ENCODE data around the gene USP48. TPM values are rescaled to one million over a fixed set of nuclear protein-coding genes. Genes with fewer than 3 reads are reported as not detected.

Gene USP48
- total and polyA plus RNA-seq, 10 of the 15 experiments (the other 5 are each of a cell fraction or from before 2014, with no cell fraction given) = 21.2 to 115 (median 75.5) TPM

- H3K27ac ChIP-seq (ENCODE audit: control insufficient read depth, insufficient read depth) = no peak overlapping the region
- 93% methylated on average over 3 of the region's 3 CpGs for WGBS (ENCODE audit: insufficient coverage, insufficient replicate concordance, low lambda C conversion rate, missing lambda C conversion rate)
- RAD21 ChIA-PET (ENCODE audit: unreplicated experiment) = no interaction called here
- H3K9ac ChIP-seq (ENCODE audit: control insufficient read depth, insufficient read depth, low read length) = no peak overlapping the region
- intact Hi-C loops (cut with micrococcal nuclease; ENCODE audit: unreplicated experiment) (no loop called here), in situ Hi-C loops (cut with MboI) (loop anchor here (25.0 kb wide), 1 partner anchor 962 kb away; no protein-coding TSS in a partner anchor)
- DNase-seq (ENCODE audit: low read depth, low spot score) = no peak
- SMC1A ChIA-PET (ENCODE audit: uncharacterized antibody, unreplicated experiment) = interaction anchor here (1.0 to 1.6 kb wide), 3 partner anchors 17 to 158 kb away, joined by 3 to 8 read pairs (median 3); no protein-coding TSS in a partner anchor
- no peak overlapping the region for H2AFZ ChIP-seq (ENCODE audit: control insufficient read depth, low read depth, low read length)
- H3K4me1 ChIP-seq (ENCODE audit: control insufficient read depth, insufficient read depth, low read length) = no peaks in the 10 kb centered on the region
- CTCF ChIA-PET = interaction anchor here (1.7 kb wide), 1 partner anchor 57 kb away, joined by 3 read pairs; no protein-coding TSS in a partner anchor
- H4K20me1 ChIP-seq (ENCODE audit: control insufficient read depth, insufficient read depth) = no peaks in the 10 kb centered on the region
- POLR2A ChIA-PET = interaction anchor here (0.7 kb wide), 1 partner anchor 10 kb away, joined by 3 read pairs; no protein-coding TSS in a partner anchor
- no peaks in the 10 kb centered on the region for H3K9me3 ChIP-seq (replicated peaks; ENCODE audit: control insufficient read depth, insufficient read depth, low read length)
- no peak for TF ChIP-seq FOXK2 (IDR thresholded peaks at IDR 0.05)
- TF ChIP-seq MAX (IDR thresholded peaks at IDR 0.05; ENCODE audit: low read depth, low read length) = no peak
- TF ChIP-seq SUZ12 (IDR thresholded peaks at IDR 0.05; ENCODE audit: unreplicated experiment) = no peak
- TF ChIP-seq CEBPB (IDR thresholded peaks at IDR 0.05; ENCODE audit: borderline replicate concordance in 1 of 2, low read depth in 2 of 2, low read length in 2 of 2) = no peak
- no peak for TF ChIP-seq SKIL (IDR thresholded peaks at IDR 0.05; ENCODE audit: low read depth, poor library complexity, severe bottlenecking)
- TF ChIP-seq ZBTB33 (IDR thresholded peaks at IDR 0.05) = no peak
- TF ChIP-seq PKNOX1 (IDR thresholded peaks at IDR 0.05) = no peak
- TF ChIP-seq BCL3 (IDR thresholded peaks at IDR 0.05; ENCODE audit: borderline replicate concordance, insufficient read depth, low read depth, low read length, poor library complexity, severe bottlenecking) = no peak
- no peak for TF ChIP-seq SMARCA5 (IDR thresholded peaks at IDR 0.05)
- TF ChIP-seq PAX5 (IDR thresholded peaks at IDR 0.05; ENCODE audit: borderline replicate concordance, low read depth, low read length) = no peak
- no peak for TF ChIP-seq ZZZ3 (IDR thresholded peaks at IDR 0.05; ENCODE audit: control insufficient read depth, insufficient read length, low read depth)
- no peak for TF ChIP-seq KDM1A (IDR thresholded peaks at IDR 0.05; ENCODE audit: borderline replicate concordance)
- peaks cover 11 to 39% of the 10 kb centered on the region in 2 experiments for H3K36me3 ChIP-seq (ENCODE audit: control insufficient read depth in 2 of 2, insufficient read depth in 2 of 2, low read length in 1 of 2)
- no peak for ATAC-seq
- H3K4me2 ChIP-seq (ENCODE audit: control insufficient read depth, insufficient read depth) = no peak overlapping the region
- no peak overlapping the region for H3K4me3 ChIP-seq
- no peak for FAIRE-seq
- no peaks in the 10 kb centered on the region for H3K27me3 ChIP-seq (replicated peaks in 1 of 2; ENCODE audit: control insufficient read depth in 2 of 2, insufficient read depth in 2 of 2, low read length in 1 of 2)
- BruUV-seq (replicated peaks) = no TSS peak
- peaks cover 1% of the 10 kb centered on the region; the same call in 1 of the 2 replicates for H3K79me2 ChIP-seq (ENCODE audit: control insufficient read depth, insufficient read depth, low read length)
These were observed 58.4 kb downstream of the USP48 start for GRCh38 chr1:21724570-21724969.

All from GM12878 (cell line).